HG03097 (cell line): Measurements from ENCODE around the gene CD6.

Source experiments
- ATAC-seq: cut with Tn5 transposase; IDR thresholded peaks from one replicate; pipeline ENCODE4 v1.9.1; 2021; ENCODE audit not compliant: unreplicated experiment, low FRiP score

CD6 gene

DNA sequence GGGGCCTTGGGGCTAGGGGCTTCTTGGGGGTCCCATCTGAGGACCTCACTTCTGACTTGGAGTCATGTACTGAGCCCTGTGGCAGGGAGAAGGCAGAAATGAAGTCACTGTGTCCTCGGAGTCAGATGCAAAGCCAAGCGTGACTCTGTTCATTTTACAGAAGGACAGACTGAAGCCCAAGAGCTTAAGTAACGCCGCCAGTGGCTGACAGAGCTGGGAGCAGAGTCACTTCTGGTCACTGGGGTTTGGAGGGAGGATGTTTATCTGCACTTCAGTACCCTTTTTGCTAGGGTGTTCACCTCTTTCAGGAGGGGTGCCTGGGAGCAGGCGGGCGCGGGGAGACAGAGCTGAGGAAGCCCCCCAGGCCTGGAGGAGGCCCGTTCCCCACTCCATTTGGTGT lies 10.7 kb downstream of the CD6 start:
- ATAC-seq, result no peak

DNA sequence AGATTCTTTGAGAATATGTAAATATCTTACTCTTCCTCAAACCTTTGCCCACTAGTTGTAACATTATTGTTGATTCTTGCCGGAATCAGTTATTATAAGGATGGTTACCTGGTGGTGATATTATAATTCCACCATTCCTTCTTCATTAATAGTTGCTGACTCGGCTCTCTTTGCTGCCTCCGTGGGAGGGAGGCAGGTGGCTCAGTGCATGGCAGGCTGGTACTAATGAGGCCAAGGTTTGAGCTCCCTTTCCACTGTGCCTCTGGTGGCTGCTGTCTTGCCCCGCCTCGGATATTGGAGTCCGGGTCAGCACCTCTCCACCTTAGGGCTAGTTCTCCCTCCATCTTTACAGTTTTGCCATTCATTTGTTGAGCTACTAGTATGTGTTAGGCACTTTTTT lies 12.7 kb downstream of the CD6 start:
- ATAC-seq, result no peak

DNA sequence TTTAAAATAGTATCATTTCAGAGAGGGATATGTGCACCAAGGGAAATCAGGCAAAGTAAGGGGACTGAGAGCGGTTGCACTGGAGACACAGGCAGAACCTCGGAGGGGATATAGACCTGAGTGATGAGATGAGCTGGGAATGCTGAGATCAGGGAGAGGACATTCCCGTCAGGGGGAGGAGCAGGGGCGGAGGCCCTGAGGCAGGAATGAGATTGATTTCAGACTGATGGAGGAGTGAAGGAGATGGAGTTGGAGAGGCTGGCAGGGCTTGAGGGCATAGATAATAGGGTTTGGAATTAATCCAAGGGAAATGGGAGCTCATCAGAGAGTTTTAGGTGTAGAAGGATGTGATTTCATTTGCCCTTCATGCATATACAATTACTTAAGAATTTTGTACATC lies 13.2 kb downstream of the CD6 start:
- no peak for ATAC-seq

DNA sequence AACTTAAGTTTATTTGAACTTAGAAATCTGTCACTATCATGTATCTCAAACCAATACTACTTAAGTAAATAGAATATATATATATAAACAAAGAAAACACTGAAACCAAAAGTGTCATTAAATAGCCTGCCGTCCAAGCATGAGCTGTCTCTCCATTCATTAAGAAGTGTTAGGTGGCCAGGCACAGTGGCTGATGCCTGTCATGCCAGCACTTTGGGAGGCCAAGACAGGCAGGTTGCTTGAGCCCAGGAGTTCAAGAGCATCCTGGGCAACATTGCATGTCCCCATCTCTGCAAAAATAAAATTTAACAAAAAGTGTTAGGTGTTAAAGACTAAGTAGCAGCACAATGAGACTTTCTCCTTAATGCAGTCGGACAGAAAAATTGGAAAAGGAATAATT lies 14.0 kb downstream of the CD6 start:
- no peak for ATAC-seq

DNA sequence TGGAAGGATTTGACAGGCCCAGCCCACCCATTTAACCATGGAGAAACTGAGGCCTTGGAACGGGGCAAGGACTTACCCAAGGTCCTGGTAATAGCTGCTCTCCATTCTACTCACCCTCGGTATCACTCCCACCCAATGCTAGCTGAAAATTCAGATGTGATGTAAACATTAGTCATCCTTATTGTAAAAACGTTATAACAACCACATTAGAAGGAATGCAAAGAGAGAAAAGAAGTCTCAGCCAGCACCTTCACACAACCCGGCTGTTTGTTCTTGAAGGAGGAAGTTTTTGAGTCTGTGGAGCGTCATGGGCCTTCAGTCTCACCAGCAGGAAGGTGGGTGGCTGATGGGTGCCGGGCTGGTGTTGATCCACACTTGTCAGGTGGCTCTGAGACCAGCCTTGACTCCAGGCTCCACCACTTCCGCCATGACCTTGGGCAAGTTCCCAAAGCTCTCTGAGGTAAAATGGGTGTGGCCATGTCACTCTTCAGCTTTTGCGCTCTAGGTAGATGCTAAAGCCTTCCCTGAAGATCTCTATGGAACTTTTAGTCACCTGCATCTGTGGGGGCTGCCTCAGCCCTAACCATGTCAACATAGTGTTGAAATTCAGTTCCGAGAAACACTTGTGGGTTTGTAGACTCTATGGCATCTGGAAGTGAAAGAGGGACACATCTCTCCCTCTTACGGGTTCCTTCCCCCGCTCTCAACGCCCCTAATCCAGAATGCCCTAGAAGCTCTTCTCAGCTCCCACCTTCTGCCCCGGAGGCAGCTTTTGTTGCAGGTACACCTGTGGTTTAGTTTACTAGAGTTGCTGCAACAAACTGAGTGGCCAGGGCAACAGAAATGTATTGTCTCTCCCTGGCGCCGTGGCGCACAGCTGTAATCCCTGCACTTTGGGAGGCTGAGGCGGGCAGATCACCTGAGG lies 14.8 kb downstream of the CD6 start:
- ATAC-seq, result no peak

DNA sequence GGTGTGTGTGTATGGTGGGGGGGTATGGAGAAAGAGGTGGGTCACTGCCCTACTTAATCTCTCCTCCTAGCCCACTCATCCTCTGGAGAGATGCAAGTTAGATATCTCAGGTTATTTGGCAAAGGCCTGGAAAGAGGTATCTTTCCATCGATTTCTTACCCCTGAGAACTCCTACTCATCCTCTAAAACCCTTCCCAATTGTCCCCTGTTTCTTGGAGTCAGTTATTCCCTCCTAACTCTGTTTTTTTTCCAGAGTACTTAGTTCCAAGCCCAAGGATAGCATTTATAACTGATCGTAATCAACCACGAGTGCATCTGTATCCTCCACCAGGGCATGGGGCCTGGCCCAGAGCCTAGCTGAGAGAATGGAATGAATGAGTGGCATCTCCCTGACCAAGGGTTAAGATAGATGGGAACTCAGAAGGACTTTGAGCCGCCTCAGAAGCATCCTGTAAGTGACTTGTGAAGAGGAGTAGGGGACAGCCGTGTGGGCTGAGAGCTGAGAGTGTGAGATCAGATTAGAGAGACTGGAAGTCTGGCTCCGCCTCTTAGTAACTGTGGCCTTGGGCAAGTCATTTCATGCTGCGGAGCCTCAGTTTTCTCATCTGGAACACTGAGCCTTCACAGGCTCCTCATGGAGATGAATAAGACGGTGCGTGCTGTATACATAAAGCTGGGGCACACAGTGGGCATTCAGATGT lies 16.2 kb downstream of the CD6 start:
- no peak for ATAC-seq

DNA sequence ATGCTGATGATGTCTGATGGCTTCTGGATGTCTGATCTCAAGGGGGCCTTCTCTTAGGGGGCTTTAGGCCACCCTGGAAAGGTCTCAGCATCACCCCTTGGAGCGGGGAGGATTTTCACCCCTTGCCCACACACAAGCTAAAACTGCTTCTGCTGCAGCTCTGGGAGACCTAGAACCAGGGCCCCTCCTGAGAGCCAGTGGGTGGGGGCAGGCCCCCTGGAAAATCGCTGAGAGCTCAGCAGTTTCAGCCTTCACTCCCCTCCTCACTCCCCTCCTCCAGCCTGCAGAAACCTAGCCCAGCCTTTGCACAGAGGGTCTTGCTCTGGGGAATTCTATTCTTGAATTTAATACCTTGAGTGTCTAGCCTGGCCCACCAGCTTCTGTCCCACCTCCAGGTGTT lies 17.2 kb downstream of the CD6 start:
- no peak for ATAC-seq

DNA sequence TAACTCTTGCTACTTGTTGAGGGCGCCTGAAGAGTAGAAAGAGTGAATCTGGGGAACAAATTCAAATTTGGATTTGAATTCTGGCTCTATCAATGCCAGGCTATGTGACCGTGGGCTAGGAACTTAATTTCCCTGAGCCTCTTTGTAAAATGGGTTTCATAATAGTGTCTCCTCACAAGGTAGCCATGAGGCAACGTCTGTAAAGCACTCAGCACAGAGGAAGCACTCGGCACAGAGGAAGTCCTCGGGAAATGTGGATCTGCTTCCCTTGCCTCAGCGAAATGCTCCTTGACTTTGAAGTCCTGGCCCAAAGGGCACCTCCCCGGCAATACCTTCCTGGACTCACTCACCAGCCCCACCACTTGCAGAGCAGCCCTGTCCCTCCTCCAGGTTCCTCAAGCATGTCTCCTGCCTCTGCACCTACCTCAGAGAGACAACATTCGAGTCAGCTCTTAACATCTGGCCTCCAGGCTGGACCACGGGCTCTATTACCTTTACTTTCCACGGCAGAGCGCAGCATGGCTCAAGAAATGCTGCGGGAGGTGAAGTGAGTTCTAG lies 17.7 kb downstream of the CD6 start:
- no peak for ATAC-seq

DNA sequence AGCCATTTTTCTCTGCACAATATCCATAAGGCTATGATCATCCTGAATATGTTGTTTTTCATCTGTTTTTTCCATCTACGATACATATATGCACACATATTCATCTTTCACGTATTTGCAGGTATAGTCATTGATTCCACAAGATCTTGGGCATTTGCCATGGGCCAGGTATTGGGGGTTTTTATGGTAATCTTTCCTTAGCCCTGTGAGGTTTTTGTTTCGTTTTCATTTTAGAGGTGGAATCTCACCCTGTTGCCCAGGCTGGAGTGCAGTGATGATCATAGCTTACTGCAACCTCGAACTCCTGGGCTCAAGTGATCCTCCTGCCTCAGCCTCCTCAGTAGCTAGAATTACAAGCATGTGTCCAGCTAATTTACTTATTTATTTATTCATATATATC lies 20.0 kb downstream of the CD6 start:
- no peak for ATAC-seq

DNA sequence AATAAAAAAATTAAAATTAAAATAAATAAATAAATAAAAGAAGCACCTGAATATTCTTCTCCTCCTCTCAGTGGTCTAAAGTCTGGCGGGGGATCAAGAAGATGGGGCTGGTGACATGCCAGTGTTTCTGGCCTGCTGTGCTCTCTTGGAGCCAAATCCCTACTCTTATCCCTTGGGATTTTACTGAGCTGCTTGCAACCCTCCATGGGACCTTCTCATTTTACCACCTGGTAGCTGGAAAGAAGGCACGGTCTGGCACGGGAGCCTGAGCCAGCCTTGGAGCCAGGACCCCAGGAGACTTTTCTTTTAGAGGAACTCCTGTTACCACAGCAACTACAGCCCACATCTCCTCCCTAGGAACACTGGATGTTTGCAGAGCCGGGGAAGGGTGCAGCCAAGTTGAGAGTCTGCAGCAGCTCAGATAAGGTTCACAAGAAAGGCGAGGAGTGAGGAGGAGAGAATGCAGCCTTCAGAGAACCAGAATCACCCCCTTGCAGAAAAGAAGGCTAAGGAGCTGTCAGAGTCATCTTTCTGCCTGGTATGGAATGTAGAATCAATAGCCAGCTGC lies 21.4 kb downstream of the CD6 start:
- ATAC-seq, result no peak

DNA sequence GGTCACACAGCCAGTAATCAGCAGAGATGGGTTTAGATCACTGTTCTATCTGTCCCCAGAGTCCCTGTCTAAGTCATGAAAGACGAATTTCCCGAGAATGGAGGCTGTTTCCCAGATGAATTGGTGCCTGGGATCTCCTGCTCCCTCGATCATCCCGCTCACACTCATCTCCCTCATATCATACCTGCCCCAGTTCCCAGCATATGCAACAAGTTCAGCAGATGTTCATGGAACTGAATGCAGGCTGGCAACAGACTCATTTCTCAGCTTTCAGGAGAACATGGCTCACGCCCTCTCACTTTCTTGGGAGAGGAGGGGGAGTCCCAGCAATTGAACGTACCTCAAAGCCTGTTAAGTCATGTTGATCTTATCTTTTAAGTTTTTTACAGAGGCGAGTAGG lies 22.1 kb downstream of the CD6 start:
- no peak for ATAC-seq

DNA sequence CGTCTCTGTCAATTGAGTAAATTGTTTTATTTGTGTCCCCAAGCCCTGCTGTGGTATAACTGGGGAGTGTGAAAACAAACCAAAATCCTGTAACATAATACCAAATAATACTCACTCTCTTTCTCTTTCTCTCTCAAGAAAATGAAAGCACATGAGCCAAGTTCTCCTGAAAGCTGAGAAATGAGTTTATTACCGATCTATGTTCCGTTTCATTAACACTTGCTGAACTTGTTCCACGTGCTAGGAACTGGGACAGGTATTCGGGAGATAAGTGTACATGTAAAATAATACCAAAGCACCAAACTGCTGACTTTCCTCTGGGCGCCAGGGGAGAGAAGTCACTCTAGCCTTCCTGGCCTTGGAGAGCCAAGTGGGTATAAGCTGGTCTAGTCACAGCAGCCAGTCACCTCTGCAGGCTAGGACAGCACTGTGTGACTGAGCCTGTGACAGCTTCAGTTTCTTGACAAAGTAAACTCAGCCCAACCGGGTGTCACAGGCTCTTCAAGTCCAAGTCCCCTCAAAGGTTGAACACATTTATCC lies 23.1 kb downstream of the CD6 start:
- ATAC-seq, result no peak

DNA sequence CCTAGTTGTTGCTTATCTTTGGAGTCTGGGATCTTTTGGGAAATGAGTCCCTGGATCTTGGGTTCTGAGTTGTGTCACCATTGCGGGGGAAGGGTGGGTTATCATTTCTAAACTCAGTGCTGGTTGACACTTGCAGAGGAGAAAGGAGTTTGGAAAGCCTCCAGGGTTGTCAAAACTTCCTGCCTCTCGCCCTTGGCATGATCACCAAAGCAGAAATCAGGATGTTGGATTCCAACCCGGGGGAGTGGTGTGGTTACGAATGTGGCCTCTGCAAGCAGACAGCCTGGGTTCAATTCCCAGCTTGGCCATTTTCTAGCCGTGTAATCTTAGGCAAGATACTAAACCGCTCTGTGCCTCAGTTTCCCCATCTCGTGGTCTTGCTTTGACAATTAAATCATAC lies 24.3 kb downstream of the CD6 start:
- ATAC-seq, result no peak

DNA sequence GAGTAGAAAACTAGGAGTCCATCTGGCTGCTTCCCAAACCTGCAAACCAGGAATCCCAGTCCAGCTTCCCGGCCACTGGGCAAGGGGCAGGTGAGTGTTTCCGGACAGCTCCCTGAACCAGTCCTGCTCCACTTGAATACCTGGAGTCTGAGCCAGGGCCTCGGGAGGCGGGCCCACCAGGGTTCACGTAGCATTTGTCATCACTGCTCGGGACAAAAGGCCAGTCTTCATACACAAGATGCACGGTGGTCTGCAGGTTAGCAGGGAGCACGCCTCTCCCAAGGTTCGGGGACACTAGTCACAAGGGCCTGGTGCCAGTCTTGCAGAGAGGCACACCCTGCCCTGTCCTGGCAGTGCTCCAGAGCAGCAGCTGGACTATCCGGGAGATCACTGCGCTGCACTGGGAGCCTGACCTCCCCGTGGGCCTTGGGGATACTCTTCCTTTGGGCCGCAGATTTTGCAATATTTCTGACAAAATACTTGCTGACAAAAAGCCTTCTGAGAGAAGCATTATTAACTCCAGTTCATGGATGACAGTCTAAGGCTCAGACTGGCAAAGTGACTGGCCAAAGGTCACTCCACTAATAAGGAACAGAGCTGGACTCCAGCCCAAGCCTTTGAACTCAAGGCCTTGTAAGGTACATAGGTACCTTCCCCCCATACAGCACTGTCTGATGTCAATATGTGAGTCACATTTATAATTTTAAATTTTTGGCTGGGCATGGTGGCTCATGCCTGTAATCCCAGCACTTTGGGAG lies 25.1 kb downstream of the CD6 start:
- no peak for ATAC-seq

DNA sequence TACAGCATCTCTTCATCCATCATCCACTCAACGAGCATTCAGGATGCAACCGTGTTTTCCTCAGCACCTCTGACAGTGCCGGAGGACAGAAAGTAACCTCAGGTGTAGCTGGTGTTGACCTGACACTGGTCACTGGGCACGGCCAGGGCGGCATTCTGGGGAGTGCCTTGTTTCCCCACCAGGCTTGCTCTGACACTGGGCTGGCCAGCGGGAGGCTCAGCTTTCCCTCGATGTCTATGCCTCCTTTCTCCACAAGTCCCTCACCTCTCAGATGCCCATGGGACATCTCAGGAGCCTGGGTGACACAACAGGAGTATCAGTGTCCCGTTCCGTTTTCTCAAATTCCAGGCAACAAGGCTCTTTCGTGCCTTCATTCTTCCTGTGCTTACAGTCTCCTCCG lies 28.9 kb downstream of the CD6 start:
- no peak for ATAC-seq

DNA sequence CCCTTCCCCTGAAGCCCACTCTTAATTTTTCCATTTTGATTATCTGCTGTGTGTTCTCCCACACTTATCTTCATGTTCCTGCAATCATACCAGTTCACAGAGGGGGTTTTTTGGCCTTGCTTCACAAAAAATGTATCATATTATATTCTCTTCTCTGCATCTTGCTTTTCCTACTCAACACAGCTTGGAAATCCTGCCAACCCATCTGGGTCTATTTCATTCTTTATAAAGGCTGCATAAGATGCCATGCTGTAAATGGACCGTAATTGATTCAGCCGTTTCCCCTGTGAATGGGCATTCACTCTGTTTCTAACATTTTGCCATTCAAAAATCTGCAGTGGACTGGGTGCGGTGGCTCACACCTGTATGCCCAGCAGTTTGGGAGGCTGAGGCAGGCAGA lies 30.5 kb downstream of the CD6 start:
- no peak for ATAC-seq

DNA sequence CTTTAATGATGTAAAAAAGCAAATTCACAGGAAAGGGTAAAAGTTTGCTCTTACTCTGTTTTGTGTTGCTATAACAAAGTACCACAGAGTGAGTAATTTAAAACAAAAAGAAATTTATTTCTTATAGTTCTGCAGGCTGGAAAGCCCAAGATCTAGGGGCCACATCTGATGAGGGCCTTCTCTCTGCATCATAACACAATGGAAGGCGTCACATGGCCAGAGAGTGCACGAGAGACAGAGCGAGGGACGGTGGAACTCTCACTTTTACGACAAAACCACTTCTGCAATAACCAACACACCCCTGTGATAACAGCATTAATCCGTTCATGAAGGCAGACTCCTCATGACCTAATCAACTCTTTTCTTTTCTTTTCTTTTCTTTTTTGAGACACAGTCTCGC lies 31.1 kb downstream of the CD6 start:
- no peak for ATAC-seq

DNA sequence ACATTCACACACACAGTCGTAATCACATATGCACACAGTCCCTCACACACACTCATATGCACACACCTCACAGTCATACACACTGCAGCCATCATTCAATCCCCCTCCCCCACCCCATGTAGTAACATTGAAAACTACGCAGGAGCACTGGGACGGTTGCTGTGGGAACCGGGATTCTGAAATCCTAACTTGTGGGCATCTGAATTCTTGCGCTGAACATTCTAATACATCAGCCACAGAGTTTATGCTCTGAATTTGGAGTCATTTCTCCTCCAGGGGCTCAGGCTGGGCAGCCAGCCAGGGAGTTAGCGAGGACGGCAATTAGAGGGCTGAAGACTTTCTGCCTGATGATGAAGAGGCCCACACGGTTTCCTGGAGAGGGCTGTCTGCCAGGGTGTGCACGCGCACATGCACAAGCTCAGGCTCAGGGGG lies 32.7 kb downstream of the CD6 start:
- ATAC-seq, result no peak

DNA sequence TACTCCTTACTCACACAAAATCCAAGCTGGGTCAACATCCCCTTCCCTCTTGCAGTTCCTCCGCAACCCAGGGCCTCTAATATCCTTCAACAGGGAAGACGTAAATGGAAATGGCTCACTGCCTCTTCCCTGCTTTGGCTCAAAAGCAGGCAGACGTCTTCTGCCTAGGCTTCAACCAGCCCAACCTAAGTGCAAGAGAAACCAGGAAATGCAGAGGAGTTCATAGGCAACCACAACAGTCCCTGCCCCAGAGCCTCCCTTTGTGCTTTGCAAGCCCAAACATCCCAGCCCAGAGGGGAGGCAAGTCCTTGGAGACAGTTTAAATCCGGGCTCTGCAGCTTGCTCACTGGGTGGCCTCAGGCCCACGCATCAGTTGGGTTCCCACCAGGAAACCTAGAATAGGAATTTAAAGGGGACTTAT lies 33.3 kb downstream of the CD6 start:
- ATAC-seq, result no peak

DNA sequence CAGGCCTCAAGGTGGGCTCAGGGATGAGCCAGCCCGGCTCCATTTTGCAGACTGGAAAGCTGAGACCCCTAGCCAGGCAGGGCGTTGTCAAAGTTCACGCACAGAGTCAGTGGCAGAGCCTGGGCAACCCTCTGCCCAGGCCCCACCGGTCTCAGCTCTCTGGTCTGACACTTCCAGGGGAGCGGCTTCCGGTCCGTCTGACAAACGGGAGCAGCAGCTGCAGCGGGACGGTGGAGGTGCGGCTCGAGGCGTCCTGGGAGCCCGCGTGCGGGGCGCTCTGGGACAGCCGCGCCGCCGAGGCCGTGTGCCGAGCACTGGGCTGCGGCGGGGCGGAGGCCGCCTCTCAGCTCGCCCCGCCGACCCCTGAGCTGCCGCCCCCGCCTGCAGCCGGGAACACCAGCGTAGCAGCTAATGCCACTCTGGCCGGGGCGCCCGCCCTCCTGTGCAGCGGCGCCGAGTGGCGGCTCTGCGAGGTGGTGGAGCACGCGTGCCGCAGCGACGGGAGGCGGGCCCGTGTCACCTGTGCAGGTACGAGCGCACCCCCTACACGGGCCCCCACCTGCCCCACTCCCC lies 36.0 kb downstream of the CD6 start:
- no peak for ATAC-seq
